ENCODE data around the gene HIP1R.
A peak's percentile ranks its signal among the peaks of the same experiment; 100 is the strongest.

The HIP1R gene

GRCh38 chr12:122835750-122836026 lies 431 bp downstream of the HIP1R start:
- TF ChIP-seq CTCF (IDR thresholded peaks at IDR 0.05; ENCODE audit: low read depth, low read length): no peak
- peak overlapping the region; percentile 65 for H3K4me3 ChIP-seq (ENCODE audit: low read depth, low read length)

- H3K4me3 ChIP-seq (ENCODE audit: low read depth, low read length): peak overlapping the region; percentile 65
- TF ChIP-seq CTCF (IDR thresholded peaks at IDR 0.05; ENCODE audit: low read depth, low read length): no peak
These were observed 1.0 kb downstream of the HIP1R start for GRCh38 chr12:122836027-122836921.

- no peak overlapping the region for H3K4me3 ChIP-seq (ENCODE audit: low read depth, low read length)
- no peak for TF ChIP-seq CTCF (IDR thresholded peaks at IDR 0.05; ENCODE audit: low read depth, low read length)
These were observed 2.3 kb downstream of the HIP1R start for GRCh38 chr12:122837306-122838265.

GRCh38 chr12:122838841-122839240 lies 3.6 kb downstream of the HIP1R start:
- H3K4me3 ChIP-seq (ENCODE audit: low read depth, low read length): no peak overlapping the region
- no peak for TF ChIP-seq CTCF (IDR thresholded peaks at IDR 0.05; ENCODE audit: low read depth, low read length)

GRCh38 chr12:122839907-122840554 lies 4.8 kb downstream of the HIP1R start:
- no peak for TF ChIP-seq CTCF (IDR thresholded peaks at IDR 0.05; ENCODE audit: low read depth, low read length)
- H3K4me3 ChIP-seq (ENCODE audit: low read depth, low read length): no peak overlapping the region

GRCh38 chr12:122840580-122841513 lies 5.6 kb downstream of the HIP1R start:
- no peak for TF ChIP-seq CTCF (IDR thresholded peaks at IDR 0.05; ENCODE audit: low read depth, low read length)
- no peak overlapping the region for H3K4me3 ChIP-seq (ENCODE audit: low read depth, low read length)
